HG02623 (cell line): ENCODE data around the gene FXR1.
"Not testable (repeated sequence)": the region's sequence is repeated elsewhere in the genome, so short reads cannot be mapped to it uniquely, and the experiment has no call there.

Experiments
- ATAC-seq: cut with Tn5 transposase; IDR thresholded peaks from one replicate; pipeline ENCODE4 v1.9.1; 2021; ENCODE audit warnings: moderate library complexity; ENCODE audit not compliant: unreplicated experiment

The FXR1 gene

DNA sequence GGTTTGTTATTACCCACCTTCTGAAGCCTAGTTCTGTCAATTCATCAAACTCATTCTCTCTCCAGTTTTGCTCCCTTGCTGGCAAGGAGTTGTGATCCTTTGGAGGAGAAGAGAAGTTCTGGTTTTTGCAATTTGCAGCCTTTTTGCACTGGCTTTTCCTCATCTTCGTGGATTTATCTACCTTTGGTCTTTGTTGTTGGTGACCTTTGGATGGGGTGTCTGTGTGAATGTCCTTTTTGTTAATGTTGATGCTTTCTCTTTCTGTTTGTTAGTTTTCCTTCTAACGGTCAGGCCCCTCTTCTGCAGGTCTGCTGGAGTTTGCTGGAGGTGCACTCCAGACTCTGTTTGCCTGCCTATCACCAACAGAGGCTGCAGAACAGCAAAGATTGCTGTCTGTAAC, 91.0 kb downstream of the FXR1 start:
- not testable (repeated sequence) for ATAC-seq

DNA sequence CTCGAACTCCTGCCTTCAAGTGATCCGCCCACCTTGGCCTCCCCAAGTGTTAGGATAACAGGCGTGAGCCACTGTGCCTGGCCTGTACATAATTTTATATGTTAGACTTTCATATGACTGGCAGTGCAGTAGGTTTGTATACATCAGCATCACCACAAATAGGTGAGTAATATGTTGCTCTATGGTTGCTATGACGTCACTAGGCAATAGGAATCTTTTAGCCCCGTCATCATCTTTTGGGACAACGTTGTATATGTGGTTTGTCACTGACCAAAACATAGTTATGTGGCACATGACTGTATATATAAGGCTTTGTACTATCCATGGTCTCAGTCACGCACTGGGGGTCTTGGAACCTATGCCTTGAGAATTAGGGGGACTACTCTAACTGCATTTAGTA, 94.1 kb downstream of the FXR1 start:
- no peak for ATAC-seq

DNA sequence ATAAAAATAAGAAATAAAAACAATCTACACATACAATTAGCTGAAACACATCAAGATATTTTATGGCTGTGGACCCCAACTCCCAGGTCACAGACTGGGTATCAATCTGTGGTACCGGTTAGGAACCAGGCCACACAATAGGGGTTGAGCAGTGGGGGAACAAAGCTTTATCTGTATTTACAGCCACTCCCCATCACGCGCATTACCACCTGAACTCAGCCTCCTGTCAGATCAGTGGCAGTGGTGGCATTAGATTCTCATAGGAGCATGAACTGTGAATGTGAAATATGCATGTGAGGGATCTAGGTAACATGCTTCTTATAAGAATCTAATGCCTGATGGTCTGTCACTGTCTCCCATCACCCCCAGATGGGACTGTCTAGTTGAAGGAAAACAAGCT, 94.8 kb downstream of the FXR1 start:
- no peak for ATAC-seq

DNA sequence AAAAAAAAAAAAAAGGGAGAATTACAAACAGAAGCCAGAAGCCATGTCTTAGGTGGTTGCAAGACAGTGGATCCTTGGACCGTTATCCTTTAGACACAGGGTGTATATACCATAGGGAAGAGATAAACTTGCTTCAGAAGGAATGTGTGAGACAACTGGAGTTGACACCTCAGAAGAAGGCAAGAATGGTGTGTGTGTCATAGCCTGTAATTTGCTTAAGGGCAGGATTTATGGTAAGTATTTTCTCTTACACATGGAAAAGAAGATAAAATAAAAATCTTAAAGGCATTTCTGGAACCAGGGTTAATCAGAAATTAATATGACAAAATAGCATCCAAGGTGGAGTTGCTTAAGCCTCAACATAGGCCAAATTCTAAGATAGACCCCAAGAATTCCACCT, 96.3 kb downstream of the FXR1 start:
- no peak for ATAC-seq

DNA sequence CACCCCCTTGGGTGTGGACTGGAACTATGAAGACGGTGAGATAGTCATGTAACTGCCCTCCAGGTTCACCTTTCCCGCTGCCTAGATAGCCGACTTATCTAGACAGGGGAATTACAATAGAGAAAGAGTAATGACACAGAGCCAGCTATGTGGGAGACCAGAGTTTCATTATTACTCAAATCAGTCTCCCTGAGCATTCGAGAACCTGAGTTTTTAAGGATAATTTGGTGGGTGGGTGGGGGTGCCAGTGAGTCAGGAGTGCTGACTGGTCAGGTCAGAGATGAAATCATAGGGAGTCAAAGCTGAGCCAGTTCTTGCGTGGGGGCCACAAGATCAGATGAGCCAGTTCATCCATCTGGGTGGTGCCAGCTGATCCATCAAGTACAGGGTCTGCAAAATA, 96.8 kb downstream of the FXR1 start:
- no peak for ATAC-seq

DNA sequence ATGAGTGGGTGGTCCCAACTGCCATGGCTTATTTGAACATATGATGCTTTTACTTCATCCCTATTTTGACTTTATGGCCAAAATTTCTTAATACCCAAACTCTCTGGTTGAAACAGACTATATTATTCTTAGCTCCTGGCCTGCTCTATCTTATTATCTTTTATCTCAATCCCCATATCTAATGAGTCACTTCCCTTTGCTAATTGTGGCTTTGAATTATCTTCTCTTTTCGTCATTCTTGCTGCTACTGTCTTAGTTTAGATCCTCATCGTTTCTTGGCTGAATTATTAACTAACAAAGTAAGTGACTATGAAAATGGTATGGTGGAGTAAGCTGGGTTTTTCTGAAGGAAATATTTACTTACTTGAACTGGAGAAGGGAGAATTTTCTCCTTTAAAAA, 105.2 kb downstream of the FXR1 start:
- no peak for ATAC-seq

DNA sequence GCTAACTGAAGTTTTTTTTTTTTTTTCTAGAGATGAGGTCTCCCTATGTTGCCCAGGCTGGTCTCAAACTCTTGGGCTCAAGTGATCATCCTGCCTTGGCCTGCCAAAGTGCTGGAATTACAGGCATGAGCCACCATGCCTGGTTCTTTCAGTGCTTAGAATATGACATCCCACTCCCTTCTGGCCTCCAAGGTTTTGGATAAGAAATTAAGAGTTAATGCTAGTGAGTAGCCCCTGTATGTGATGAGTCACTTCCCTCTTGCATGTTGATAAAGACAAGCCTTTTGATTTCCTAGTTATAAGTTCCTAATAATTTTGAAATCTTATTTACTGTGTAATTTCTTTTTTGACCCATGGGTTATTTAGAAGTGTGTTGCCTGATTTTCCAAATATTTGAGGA, 112.7 kb downstream of the FXR1 start:
- no peak for ATAC-seq

DNA sequence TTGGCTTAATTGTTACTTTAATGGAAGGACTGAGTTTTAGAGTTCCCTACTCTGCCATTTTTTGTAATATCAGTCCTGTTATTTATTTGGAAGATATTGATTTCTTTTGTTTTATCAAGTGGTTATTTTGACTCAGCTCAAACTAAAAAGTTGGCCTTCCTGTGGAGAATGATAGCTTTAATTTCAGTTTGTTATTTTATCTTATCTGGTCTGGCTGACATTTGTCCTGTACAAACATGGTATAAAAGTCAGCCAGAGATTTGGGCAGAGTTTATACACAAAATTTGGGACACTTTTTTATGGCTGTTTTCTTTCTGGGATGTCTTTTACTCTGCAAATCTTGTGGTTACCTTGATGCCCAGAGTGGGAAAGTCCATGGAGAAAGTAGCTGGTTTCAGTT, 118.5 kb downstream of the FXR1 start:
- ATAC-seq = no peak
